Esophagus squamous epithelium (tissue), 5 donors: ENCODE measurements around the gene NRG3. TPM values are rescaled to one million over a fixed set of nuclear protein-coding genes. Genes with fewer than 3 reads are reported as not detected.

Experiments
- DNase-seq: peaks from one replicate; lab custom pipeline; 2025; lab: John Stamatoyannopoulos, UW
- H3K27ac ChIP-seq, 4 donors: fragments of 200-600 bp; sonication (generic); one replicate each; pipeline ENCODE4 v1.5.1; 2016 to 2019; ENCODE audit warnings: mild to moderate bottlenecking in 1 of 4
- H3K27me3 ChIP-seq, 4 donors: fragments of 200-600 bp; sonication (generic); 1 replicate in 3 of 4; 2 replicates in 1 of 4; pipeline versions ENCODE4 v1.5.1 to v1.6.0; 2017 to 2021; ENCODE audit warnings: antibody characterized with exemption in 1 of 4
- H3K36me3 ChIP-seq, 3 donors: fragments of 200-600 bp; sonication (generic); one replicate each; pipeline ENCODE4 v1.5.1; 2016 to 2019
- H3K4me1 ChIP-seq, 3 donors: fragments of 200-600 bp; sonication (generic); one replicate each; pipeline ENCODE4 v1.5.1; 2017 to 2019
- H3K4me3 ChIP-seq, 4 donors: fragments of 200-600 bp; sonication (generic); 1 replicate in 3 of 4; 2 replicates in 1 of 4; pipeline ENCODE4 v1.5.1; 2016 to 2019; ENCODE audit warnings: mild to moderate bottlenecking in 2 of 4, moderate library complexity in 1 of 4
- H3K9me3 ChIP-seq, 3 donors: fragments of 200-600 bp; sonication (generic); one replicate each; pipeline ENCODE4 v1.5.1; 2016 to 2019
- POLR2A ChIP-seq, 4 donors: fragments of 450-650 bp; IDR thresholded peaks; one replicate each; pipeline ENCODE4 v1.6.1; 2017; ENCODE audit warnings: antibody characterized with exemption in 4 of 4, mild to moderate bottlenecking in 4 of 4, moderate library complexity in 3 of 4
- WGBS, 2 donors: methylation state at CpG; one replicate each; pipeline ENCODE4 v1.1.5; 2018; 5-methylcytosine and 5-hydroxymethylcytosine counted together
- intact Hi-C: fragments of 100-400 bp; cut with DNase I; formaldehyde crosslinking; loops from one replicate; pipeline ENCODE4 v1.15.0; 2022
- small RNA-seq, 4 donors: library from RNA; depleted of rRNA; stranded (forward); fragments of <200 nt; gene quantifications; one replicate each; pipeline ENCODE3, GENCODE V24; 2016
- total RNA-seq, 4 donors: library from RNA; depleted of rRNA; stranded (reverse); fragments of >200 nt; gene quantifications; one replicate each; pipeline ENCODE4 v1.1.0, GENCODE V29; 2016
- TF ChIP-seq, protein P1 (sequence below), 6 experiments: fragments of 450-650 bp in 4 of 6; fragments of 200-600 bp in 2 of 6; sonication (generic) in 2 of 6; IDR thresholded peaks; one replicate each; pipeline ENCODE4 v1.5.1; 2016 to 2019; ENCODE audit warnings: antibody characterized with exemption in 6 of 6, mild to moderate bottlenecking in 4 of 6, moderate library complexity in 4 of 6
- donor health status: DM: yes; HTN: yes; CAD: no.

The NRG3 gene
- total RNA-seq, 4 donors from 2014 or later, result 0.19 TPM; not detected in 3

DNA sequence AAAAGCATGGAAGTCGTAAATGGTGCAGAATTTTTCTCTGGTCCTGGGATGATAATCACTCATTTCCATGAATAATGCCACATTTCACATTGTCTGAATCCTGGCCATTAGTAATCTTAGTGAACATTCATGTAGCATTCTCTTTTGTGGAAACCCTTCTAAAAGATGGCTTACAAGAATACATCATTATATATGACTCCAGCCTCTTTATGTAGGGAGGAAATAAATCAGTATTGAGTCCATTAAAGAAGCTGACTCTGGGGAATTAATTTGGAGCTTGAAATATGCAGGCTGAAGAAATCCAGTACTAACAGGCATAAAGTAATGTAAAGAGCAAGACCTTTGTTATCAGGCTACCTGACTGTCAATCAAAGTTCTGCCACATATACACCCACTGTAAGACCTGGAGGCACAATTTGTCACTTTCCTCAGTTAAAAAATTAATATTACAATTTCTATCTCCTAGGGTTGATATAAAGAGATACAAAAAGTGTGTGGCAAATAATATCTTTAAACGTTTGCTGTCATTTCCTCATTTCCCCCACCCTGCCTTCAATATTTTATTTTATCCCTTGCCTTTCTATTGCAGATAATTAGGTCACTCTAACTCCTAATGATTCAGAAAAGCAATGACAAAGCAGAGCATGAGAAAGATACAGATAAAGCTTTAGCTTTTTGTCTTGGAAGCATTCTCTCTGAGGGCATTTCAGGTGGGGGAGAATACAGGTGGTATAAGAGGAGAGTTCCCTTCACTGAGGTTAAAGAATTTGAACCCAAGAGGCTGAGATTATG lies 1142.3 kb downstream of the NRG3 start:
- Histone ChIP-seq H3K27me3 (no peaks in the 10 kb centered on the region), H3K9me3 (no peaks in the 10 kb centered on the region), H3K36me3 (no peaks in the 10 kb centered on the region), H3K4me3 (no peak overlapping the region), H3K27ac (no peak overlapping the region), H3K4me1 (no peaks in the 10 kb centered on the region)
- DNase-seq, result no peak
- intact Hi-C loops, result no loop called here
- WGBS, 2 donors, result 51 to 55% methylated on average over 2 of the region's 2 CpGs
- TF ChIP-seq, protein P1, sequence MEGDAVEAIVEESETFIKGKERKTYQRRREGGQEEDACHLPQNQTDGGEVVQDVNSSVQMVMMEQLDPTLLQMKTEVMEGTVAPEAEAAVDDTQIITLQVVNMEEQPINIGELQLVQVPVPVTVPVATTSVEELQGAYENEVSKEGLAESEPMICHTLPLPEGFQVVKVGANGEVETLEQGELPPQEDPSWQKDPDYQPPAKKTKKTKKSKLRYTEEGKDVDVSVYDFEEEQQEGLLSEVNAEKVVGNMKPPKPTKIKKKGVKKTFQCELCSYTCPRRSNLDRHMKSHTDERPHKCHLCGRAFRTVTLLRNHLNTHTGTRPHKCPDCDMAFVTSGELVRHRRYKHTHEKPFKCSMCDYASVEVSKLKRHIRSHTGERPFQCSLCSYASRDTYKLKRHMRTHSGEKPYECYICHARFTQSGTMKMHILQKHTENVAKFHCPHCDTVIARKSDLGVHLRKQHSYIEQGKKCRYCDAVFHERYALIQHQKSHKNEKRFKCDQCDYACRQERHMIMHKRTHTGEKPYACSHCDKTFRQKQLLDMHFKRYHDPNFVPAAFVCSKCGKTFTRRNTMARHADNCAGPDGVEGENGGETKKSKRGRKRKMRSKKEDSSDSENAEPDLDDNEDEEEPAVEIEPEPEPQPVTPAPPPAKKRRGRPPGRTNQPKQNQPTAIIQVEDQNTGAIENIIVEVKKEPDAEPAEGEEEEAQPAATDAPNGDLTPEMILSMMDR (IDR thresholded peaks at IDR 0.05), result no peak
- TF ChIP-seq POLR2A (IDR thresholded peaks at IDR 0.05), result no peak

DNA sequence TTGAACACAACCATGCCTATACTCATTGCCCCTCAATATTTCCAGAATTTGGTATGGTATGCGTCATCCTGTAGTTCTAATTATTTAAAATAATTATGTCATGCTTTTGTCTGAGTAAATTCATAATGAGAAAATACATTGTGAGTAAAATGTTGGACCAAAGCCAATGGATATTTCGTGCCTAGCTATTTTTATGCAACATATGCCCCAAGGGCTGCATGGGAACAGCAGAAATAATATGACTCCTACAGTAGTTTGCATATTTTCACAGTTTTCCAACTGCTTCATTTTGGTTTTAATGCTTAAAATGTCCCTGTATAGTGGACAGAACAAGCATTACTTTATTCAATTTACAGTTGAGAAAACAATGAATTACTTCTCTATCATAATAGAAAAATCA lies 1148.7 kb downstream of the NRG3 start:
- Histone ChIP-seq H3K27ac (no peak overlapping the region), H3K27me3 (no peaks in the 10 kb centered on the region), H3K9me3 (no peaks in the 10 kb centered on the region), H3K4me3 (no peak overlapping the region), H3K4me1 (no peaks in the 10 kb centered on the region), H3K36me3 (no peaks in the 10 kb centered on the region)
- no peak for TF ChIP-seq POLR2A (IDR thresholded peaks at IDR 0.05)
- TF ChIP-seq, protein P1 (IDR thresholded peaks at IDR 0.05), result no peak
- no peak for DNase-seq
- intact Hi-C loops, result no loop called here
- WGBS, 2 donors, result 25 to 27% methylated on average over 2 of the region's 2 CpGs

Small RNA genes lying within 50 kb of the gene (small RNA-seq; reads per million reads assigned to genes)
- 0 reads per million in 4 donors for gene RNU6-441P
